Tibial nerve (tissue), 3 donors: ENCODE data around the gene COL4A2.

ENCODE experiments used
- CTCF ChIP-seq, 5 experiments: fragments of 200-600 bp in 3 of 5; fragments of 450-650 bp in 2 of 5; sonication (generic) in 3 of 5; IDR thresholded peaks; one replicate each; pipeline ENCODE4 v1.5.1; 2016 to 2019; ENCODE audit warnings: antibody characterized with exemption in 5 of 5, mild to moderate bottlenecking in 3 of 5, moderate library complexity in 2 of 5
- POLR2A ChIP-seq, 2 donors: fragments of 450-650 bp; IDR thresholded peaks; one replicate each; pipeline ENCODE4 v1.6.1; 2017; ENCODE audit warnings: antibody characterized with exemption in 2 of 2, mild to moderate bottlenecking in 2 of 2, moderate library complexity in 2 of 2

GRCh38 chr13:110380359-110381028, 73.4 kb downstream of the COL4A2 start:
- TF ChIP-seq CTCF (IDR thresholded peaks at IDR 0.05) (no peak), POLR2A (IDR thresholded peaks at IDR 0.05) (no peak)
